ENCODE results near the gene PLAU. TPM values are rescaled to one million over a fixed set of nuclear protein-coding genes. Genes with fewer than 3 reads are reported as not detected.

The PLAU gene
- total RNA-seq, 1 experiment from 2014 or later = 1,582 TPM

DNA sequence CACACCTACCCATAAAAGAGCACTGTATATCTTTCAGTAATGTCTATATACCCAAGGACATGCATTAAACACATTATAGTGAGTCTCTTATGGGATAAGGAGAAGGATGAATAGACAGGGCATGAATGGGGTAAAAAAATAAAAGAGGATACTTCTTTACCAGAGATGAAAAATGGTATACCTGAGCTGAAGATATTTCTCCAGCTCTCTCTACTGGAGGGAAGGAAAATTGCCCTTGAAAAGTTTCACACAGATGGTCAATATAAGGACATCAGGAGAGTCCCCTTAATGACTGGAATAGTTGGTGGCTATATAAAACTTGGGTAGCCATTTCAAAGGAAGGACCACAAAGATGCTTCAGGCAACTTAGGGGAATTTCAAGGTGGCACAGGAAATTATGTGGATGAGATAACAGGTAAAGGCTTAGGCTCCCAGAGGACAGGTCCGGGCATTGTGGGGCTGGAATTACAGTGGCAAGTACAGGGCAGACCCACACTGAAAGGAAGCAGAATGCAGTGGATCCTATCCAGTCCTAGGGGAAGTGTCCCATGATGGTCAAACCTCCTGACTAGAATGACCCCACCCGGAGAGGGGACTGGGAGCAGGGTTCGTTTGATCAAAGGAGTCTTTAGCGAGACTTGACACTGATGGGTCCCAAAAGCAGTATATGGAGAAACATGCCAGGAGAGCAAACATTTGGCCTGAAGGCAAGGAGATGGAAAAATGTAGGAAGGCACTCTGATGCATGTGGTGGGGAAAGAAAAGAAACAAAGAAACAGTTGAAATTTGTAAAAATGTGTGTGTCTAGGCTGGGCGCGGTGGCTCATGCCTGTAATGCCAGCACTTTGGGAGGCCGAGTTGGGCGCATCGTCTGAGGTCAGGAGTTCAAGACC is 35.6 kb downstream of the PLAU start:
- H3F3A ChIP-seq (ENCODE audit: low read length, unreplicated experiment) = no peaks in the 10 kb centered on the region
- POLR2A ChIA-PET (ENCODE audit: unreplicated experiment) = interaction anchor here (0.6 kb wide), 2 partner anchors 111 to 450 kb away, joined by 14 to 23 read pairs; partner anchors contain the start of gene PPP3CB
- intact Hi-C loops (cut with micrococcal nuclease) = loop anchor here (10.0 kb wide), 1 partner anchor 292 kb away; the partner anchor contains the start of gene SYNPO2L
- H3K4me3 ChIP-seq (ENCODE audit: low read length) = no peak overlapping the region
- no TSS peak for BruUV-seq (replicated peaks)
- no peaks in the 10 kb centered on the region for H3K27me3 ChIP-seq (ENCODE audit: low read length)
- no peak overlapping the region for H3K4me2 ChIP-seq (ENCODE audit: low read length)
- H3K9me3 ChIP-seq (ENCODE audit: low read length) = no peaks in the 10 kb centered on the region
- H3K79me2 ChIP-seq (ENCODE audit: low read length) = no peaks in the 10 kb centered on the region
- no peaks in the 10 kb centered on the region for H3K9me2 ChIP-seq (replicated peaks; ENCODE audit: low read length)
- DNase-seq (peak; percentile 69), ATAC-seq (peak; percentile 17)
- TF ChIP-seq EZH2 (IDR thresholded peaks at IDR 0.05; ENCODE audit: low read length, unreplicated experiment) (no peak), EZH2phosphoT487 (IDR thresholded peaks at IDR 0.05; ENCODE audit: borderline replicate concordance, low read length) (no peak)
- TF ChIP-seq, protein P1, sequence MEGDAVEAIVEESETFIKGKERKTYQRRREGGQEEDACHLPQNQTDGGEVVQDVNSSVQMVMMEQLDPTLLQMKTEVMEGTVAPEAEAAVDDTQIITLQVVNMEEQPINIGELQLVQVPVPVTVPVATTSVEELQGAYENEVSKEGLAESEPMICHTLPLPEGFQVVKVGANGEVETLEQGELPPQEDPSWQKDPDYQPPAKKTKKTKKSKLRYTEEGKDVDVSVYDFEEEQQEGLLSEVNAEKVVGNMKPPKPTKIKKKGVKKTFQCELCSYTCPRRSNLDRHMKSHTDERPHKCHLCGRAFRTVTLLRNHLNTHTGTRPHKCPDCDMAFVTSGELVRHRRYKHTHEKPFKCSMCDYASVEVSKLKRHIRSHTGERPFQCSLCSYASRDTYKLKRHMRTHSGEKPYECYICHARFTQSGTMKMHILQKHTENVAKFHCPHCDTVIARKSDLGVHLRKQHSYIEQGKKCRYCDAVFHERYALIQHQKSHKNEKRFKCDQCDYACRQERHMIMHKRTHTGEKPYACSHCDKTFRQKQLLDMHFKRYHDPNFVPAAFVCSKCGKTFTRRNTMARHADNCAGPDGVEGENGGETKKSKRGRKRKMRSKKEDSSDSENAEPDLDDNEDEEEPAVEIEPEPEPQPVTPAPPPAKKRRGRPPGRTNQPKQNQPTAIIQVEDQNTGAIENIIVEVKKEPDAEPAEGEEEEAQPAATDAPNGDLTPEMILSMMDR (conservative IDR thresholded peaks at IDR 0.05; ENCODE audit: low read depth, low read length) = peak; percentile 83
- H3K36me3 ChIP-seq (ENCODE audit: low read depth, low read length) = no peaks in the 10 kb centered on the region
- CTCF ChIA-PET = interaction anchor here (0.6 to 2.3 kb wide), 14 partner anchors 10 to 157 kb away, joined by 3 to 18 read pairs (median 4); no protein-coding TSS in a partner anchor
- no peak overlapping the region for H2AFZ ChIP-seq (ENCODE audit: low read length)
- peaks cover 8% of the 10 kb centered on the region for H3K4me1 ChIP-seq (ENCODE audit: insufficient read depth, low read length)
- H3K9ac ChIP-seq (ENCODE audit: low read length) = no peak overlapping the region
- no peak overlapping the region for H3K27ac ChIP-seq (ENCODE audit: low read length)
- no peaks in the 10 kb centered on the region for H4K20me1 ChIP-seq (ENCODE audit: low read length)

GRCh38 chr10:73948947-73949633 is 38.2 kb downstream of the PLAU start:
- H3K9me2 ChIP-seq (replicated peaks; ENCODE audit: low read length) = no peaks in the 10 kb centered on the region
- no peaks in the 10 kb centered on the region for H3K79me2 ChIP-seq (ENCODE audit: low read length)
- TF ChIP-seq EZH2phosphoT487 (IDR thresholded peaks at IDR 0.05; ENCODE audit: borderline replicate concordance, low read length) (no peak), EZH2 (IDR thresholded peaks at IDR 0.05; ENCODE audit: low read length, unreplicated experiment) (no peak)
- TF ChIP-seq, protein P1 (conservative IDR thresholded peaks at IDR 0.05; ENCODE audit: low read depth, low read length) = no peak
- H3K27ac ChIP-seq (ENCODE audit: low read length) = no peak overlapping the region
- H3K4me1 ChIP-seq (ENCODE audit: insufficient read depth, low read length) = no peaks in the 10 kb centered on the region
- H3K4me2 ChIP-seq (ENCODE audit: low read length) = no peak overlapping the region
- CTCF ChIA-PET = interaction anchor here (1.0 kb wide), 1 partner anchor 15 kb away, joined by 6 read pairs; no protein-coding TSS in a partner anchor
- no peak overlapping the region for H3K4me3 ChIP-seq (ENCODE audit: low read length)
- no peaks in the 10 kb centered on the region for H3K27me3 ChIP-seq (ENCODE audit: low read length)
- no peaks in the 10 kb centered on the region for H3F3A ChIP-seq (ENCODE audit: low read length, unreplicated experiment)
- H3K9ac ChIP-seq (ENCODE audit: low read length) = no peak overlapping the region
- POLR2A ChIA-PET (ENCODE audit: unreplicated experiment) = interaction anchor here (0.6 kb wide), 1 partner anchor 49 kb away, joined by 15 read pairs; no protein-coding TSS in a partner anchor
- H3K9me3 ChIP-seq (ENCODE audit: low read length) = no peaks in the 10 kb centered on the region
- no peak overlapping the region for H2AFZ ChIP-seq (ENCODE audit: low read length)
- DNase-seq (no peak), ATAC-seq (no peak)
- no peaks in the 10 kb centered on the region for H4K20me1 ChIP-seq (ENCODE audit: low read length)
- intact Hi-C loops (cut with micrococcal nuclease) = loop anchor here (10.0 kb wide), 1 partner anchor 294 kb away; the partner anchor contains the start of gene SYNPO2L
- BruUV-seq (replicated peaks) = no TSS peak
- no peaks in the 10 kb centered on the region for H3K36me3 ChIP-seq (ENCODE audit: low read depth, low read length)
